ENCODE results near the gene PARM1.
A peak's percentile ranks its signal among the peaks of the same experiment; 100 is the strongest.

The PARM1 gene

GRCh38 chr4:74997948-74998729 is 65.2 kb downstream of the PARM1 start:
- no peak overlapping the region for H3K4me3 ChIP-seq (replicated peaks; ENCODE audit: low read depth, low read length)
- no peak for DNase-seq (ENCODE audit: low read depth)
- no peak for TF ChIP-seq CTCF (IDR thresholded peaks at IDR 0.05; ENCODE audit: low read length, missing control alignments)

GRCh38 chr4:74999714-75000309 is 66.9 kb downstream of the PARM1 start:
- TF ChIP-seq CTCF (IDR thresholded peaks at IDR 0.05; ENCODE audit: low read length, missing control alignments): no peak
- H3K4me3 ChIP-seq (replicated peaks; ENCODE audit: low read depth, low read length): no peak overlapping the region
- DNase-seq (ENCODE audit: low read depth): no peak

- no peak overlapping the region for H3K4me3 ChIP-seq (replicated peaks; ENCODE audit: low read depth, low read length)
- no peak for DNase-seq (ENCODE audit: low read depth)
- no peak for TF ChIP-seq CTCF (IDR thresholded peaks at IDR 0.05; ENCODE audit: low read length, missing control alignments)
Measured at GRCh38 chr4:75001871-75002270, 69.0 kb downstream of the PARM1 start.

- no peak for TF ChIP-seq CTCF (IDR thresholded peaks at IDR 0.05; ENCODE audit: low read length, missing control alignments)
- peak; percentile 20 for DNase-seq (ENCODE audit: low read depth)
- no peak overlapping the region for H3K4me3 ChIP-seq (replicated peaks; ENCODE audit: low read depth, low read length)
Measured at GRCh38 chr4:75002381-75002780, 69.5 kb downstream of the PARM1 start.

GRCh38 chr4:75003979-75004378 is 71.1 kb downstream of the PARM1 start:
- no peak overlapping the region for H3K4me3 ChIP-seq (replicated peaks; ENCODE audit: low read depth, low read length)
- no peak for DNase-seq (ENCODE audit: low read depth)
- TF ChIP-seq CTCF (IDR thresholded peaks at IDR 0.05; ENCODE audit: low read length, missing control alignments): no peak

- no peak for DNase-seq (ENCODE audit: low read depth)
- no peak overlapping the region for H3K4me3 ChIP-seq (replicated peaks; ENCODE audit: low read depth, low read length)
- TF ChIP-seq CTCF (IDR thresholded peaks at IDR 0.05; ENCODE audit: low read length, missing control alignments): no peak
Measured at GRCh38 chr4:75004755-75005668, 72.1 kb downstream of the PARM1 start.

Measured in fibroblast of pulmonary artery (primary cell).